Ectodermal cell (in vitro differentiated cells): Measurements from ENCODE around the gene MMP17.

ENCODE experiments used
- H3K27ac ChIP-seq: 2 replicates; pipeline ENCODE4 v1.7.0; 2013; ENCODE audit warnings: mild to moderate bottlenecking, low read depth, low read length; ENCODE audit not compliant: insufficient read depth, poor library complexity, severe bottlenecking
- H3K27me3 ChIP-seq: 2 replicates; pipeline ENCODE4 v1.7.0; 2013; ENCODE audit warnings: mild to moderate bottlenecking, low read length; ENCODE audit not compliant: insufficient read depth, control insufficient read depth, poor library complexity, severe bottlenecking
- H3K36me3 ChIP-seq: one replicate; pipeline ENCODE4 v1.7.0; 2013; ENCODE audit warnings: low read length; ENCODE audit not compliant: control insufficient read depth, insufficient read depth
- H3K4me1 ChIP-seq: one replicate; pipeline ENCODE4 v1.7.0; 2013; ENCODE audit warnings: low read length; ENCODE audit not compliant: control insufficient read depth, insufficient read depth
- H3K4me3 ChIP-seq: 2 replicates; pipeline ENCODE4 v1.7.0; 2013; ENCODE audit warnings: low read depth, low read length, control low read depth; ENCODE audit not compliant: insufficient read depth
- H3K9me3 ChIP-seq: 2 replicates; pipeline ENCODE4 v1.7.0; 2013; ENCODE audit warnings: mild to moderate bottlenecking, low read length, moderate library complexity; ENCODE audit not compliant: control insufficient read depth
- WGBS, 2 experiments: methylation state at CpG; one replicate each; pipeline ENCODE4 v1.1.7; 2013; ENCODE audit warnings: missing lambda C conversion rate in 2 of 2; 5-methylcytosine and 5-hydroxymethylcytosine counted together

The MMP17 gene

DNA sequence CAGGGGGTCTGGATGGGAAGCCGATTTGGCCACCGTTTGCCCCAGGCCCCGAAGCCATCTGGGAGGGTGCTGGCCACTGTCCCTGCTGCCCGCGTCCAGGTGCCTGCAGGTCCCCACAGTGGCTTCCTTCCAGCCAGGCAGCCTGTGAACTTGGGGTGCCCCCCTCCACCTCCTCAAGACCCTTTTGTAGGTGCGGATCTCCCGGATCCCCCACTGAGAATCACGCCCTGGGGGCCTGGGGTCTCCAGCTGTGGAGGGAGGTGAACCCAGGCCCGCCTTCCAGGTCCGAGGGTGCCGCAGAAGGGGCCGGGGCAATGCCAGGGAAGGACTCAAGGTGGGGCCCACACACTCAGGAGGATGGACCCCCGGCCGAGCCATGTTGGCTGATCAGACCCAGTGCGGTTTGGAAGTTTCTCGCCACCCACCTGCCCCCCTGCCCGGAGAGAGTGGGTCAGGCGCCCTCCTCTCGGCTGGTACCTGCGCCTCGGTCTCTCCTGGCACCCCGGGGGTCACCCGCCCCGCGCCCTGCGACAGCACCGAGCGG, 1.7 kb downstream of the MMP17 start:
- H3K4me1 ChIP-seq, result peaks cover 23% of the 10 kb centered on the region

DNA sequence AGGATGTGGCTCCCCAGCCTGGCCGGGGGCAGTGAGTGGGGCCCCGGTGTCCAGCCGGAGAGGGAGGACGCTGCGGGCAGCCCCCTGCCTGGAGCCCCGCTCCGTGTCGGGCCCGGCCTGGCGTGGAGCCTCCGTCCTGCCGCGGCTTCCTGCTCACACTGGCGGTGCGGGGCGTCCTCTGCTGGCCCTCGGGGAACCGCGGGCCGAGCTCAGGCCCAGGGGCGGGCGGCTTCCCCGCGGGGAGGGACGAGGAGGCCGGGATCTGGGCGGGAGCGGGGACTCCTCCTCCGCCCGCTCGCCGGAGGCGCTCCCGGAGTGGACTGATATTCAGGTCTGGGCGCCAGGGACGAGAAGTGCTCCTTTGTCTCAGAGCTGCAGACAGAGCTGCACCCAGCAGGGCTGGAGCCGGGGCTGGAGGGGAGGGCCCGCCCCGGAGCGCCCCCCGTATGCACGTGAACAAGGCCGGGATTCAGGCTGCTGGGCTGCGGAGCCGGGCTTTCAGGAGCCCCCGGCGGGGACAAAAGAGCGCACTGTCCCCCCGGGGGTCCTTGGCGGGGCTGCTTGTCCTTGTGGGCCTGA, 2.2 kb downstream of the MMP17 start:
- Histone ChIP-seq H3K27ac (peak overlapping the region; percentile 16), H3K27me3 (peaks cover 56% of the 10 kb centered on the region), H3K36me3 (no peaks in the 10 kb centered on the region), H3K4me3 (peak overlapping the region; percentile 50), H3K4me1 (peaks cover 23% of the 10 kb centered on the region), H3K9me3 (no peaks in the 10 kb centered on the region)
- 0% methylated on average over 50 of the region's 50 CpGs for WGBS, 2 experiments

More for the DNA sequence above, 1.7 kb downstream of the MMP17 start:
- 7 to 9% methylated on average over 28 of the region's 28 CpGs for WGBS, 2 experiments
- peaks cover 56% of the 10 kb centered on the region for H3K27me3 ChIP-seq
- H3K36me3 ChIP-seq, result no peaks in the 10 kb centered on the region
- H3K9me3 ChIP-seq, result no peaks in the 10 kb centered on the region
- peak overlapping the region; percentile 50 for H3K4me3 ChIP-seq
- H3K27ac ChIP-seq, result peak overlapping the region; percentile 16

DNA sequence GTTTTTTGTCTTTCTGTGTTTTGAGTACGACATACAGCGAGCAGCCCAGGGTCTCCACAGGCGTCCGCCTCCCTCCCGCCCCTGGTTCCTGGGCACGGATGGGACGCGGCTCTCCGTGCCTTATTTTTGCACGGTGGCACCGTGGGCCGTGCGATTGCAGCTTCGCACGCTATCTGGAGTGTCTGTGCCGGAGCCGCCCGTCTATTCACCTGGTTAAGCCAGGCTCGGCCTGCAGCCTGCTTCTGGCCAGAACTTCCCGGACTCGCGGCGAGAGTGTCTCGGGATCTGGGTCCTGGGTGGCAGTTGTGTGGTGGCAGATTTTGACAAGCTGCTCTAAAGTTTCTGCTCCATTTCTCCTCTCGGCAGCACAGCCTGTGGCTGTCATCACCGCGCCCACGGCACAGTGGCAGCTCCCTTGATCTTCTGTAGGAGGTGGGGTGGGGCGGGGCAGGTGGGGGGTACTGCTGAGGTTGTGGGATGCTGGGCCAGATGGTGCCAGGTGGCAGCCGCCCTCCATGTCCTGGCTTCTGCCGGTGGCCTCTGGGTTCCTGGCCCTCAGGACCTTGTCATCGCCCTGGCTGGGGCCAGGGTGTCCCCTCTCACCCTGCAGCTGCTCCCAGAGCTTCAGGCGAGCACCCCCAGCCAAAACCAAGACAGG, 2.9 kb downstream of the MMP17 start:
- H3K27ac ChIP-seq, result no peak overlapping the region
- 12 to 16% methylated on average over 33 of the region's 33 CpGs for WGBS, 2 experiments
- peaks cover 23% of the 10 kb centered on the region for H3K4me1 ChIP-seq
- H3K4me3 ChIP-seq, result peak overlapping the region; percentile 50
- no peaks in the 10 kb centered on the region for H3K36me3 ChIP-seq
- H3K27me3 ChIP-seq, result peaks cover 56% of the 10 kb centered on the region
- H3K9me3 ChIP-seq, result no peaks in the 10 kb centered on the region

DNA sequence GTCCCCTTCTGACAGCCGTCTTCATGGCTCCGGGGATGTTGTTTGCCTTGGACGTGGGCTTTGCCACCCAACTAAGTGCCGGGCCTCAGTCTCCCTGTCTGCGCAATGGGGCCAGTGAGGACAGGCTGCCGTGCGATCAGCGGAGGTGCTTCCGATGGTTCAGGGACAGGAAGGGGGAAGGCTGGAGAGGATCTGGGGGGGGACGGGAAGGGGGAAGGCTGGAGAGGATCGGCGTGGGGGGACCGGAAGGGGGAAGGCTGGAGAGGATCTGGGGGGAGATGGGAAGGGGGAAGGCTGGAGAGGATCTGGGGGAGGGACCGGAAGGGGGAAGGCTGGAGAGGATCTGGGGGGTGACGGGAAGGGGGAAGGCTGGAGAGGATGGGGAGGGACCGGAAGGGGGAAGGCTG, 3.4 kb downstream of the MMP17 start:
- H3K4me1 ChIP-seq, result peaks cover 23% of the 10 kb centered on the region
- no peaks in the 10 kb centered on the region for H3K36me3 ChIP-seq
- no peak overlapping the region for H3K4me3 ChIP-seq
- H3K9me3 ChIP-seq, result no peaks in the 10 kb centered on the region
- H3K27me3 ChIP-seq, result peaks cover 56% of the 10 kb centered on the region
- WGBS, 2 experiments, result 62 to 72% methylated on average over 10 to 14 of the region's 16 CpGs
- H3K27ac ChIP-seq, result no peak overlapping the region

DNA sequence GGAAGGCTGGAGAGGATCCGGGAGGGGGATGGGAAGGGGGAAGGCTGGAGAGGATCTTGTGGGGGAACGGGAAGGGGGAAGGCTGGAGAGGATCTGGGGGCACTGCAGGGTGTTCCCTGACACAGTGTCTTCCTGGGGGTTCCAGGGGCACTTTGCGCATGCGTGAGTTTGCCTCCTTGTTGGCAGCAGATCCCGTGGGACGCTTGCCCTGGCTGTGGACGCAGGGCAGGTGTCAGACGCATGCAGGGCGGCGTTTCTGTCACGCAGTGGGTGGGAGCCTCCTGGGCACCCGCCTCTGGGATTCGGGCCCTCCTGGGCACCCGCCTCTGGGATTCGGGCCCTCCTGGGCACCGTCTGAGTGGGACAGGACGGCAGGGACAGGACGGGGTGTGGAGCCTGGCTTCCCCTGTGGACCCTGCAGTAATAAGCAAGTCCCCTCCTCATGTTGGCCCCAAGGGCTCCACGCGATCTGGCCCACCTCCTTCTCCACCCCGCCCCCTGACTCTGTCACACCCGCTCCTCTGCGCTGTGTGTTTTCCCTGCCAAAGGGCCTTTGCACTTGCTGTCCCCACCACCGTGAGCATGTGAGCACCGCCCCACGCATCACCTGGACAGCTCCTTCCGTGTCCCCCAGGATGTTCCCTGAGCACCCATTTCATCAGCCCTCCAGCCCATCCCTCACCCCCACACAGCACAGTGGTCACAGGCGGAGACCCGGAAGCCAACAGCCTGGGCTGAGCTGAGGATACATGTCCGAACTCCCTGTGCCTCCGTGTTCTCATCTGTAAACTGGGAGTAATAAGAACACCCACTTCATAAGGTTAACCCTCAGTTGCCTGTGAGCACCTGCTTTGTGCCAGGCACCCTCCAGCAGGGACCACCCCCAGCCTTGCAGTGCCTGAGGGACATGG, 4.4 kb downstream of the MMP17 start:
- Histone ChIP-seq H3K27ac (no peak overlapping the region), H3K4me1 (peaks cover 23% of the 10 kb centered on the region), H3K36me3 (no peaks in the 10 kb centered on the region), H3K27me3 (peaks cover 48% of the 10 kb centered on the region), H3K9me3 (no peaks in the 10 kb centered on the region), H3K4me3 (no peak overlapping the region)
- 81 to 83% methylated on average over 31 of the region's 31 CpGs for WGBS, 2 experiments

DNA sequence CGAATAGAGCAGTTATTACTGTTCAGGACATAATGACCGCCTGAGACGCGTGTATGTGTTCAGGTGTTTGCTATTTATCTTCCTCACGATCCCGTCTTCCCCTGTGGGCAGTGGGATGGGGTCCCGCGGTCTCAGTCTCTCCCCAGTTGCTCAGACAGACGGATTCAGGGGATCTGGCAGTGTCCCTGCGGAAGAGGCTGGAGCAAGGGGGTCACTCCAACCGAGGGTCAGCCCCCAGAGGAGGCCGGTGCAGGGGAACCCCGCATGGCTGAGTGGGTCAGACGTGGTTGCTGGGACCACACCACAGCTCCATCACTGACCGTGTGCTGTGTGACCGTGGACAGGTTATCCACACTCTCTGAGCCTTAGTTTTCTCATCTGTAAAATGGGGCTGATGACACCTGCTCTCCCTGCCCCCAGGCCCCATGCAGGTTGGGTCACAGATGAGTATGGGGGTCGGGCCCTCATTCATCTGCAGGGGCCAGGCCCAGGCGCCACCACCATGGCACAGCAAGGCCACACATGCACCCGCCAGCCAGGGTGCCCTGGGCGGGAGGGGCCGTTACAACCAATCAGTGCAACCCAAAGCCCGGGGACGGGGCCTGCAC, 5.2 kb downstream of the MMP17 start:
- H3K27ac ChIP-seq, result no peak overlapping the region

DNA sequence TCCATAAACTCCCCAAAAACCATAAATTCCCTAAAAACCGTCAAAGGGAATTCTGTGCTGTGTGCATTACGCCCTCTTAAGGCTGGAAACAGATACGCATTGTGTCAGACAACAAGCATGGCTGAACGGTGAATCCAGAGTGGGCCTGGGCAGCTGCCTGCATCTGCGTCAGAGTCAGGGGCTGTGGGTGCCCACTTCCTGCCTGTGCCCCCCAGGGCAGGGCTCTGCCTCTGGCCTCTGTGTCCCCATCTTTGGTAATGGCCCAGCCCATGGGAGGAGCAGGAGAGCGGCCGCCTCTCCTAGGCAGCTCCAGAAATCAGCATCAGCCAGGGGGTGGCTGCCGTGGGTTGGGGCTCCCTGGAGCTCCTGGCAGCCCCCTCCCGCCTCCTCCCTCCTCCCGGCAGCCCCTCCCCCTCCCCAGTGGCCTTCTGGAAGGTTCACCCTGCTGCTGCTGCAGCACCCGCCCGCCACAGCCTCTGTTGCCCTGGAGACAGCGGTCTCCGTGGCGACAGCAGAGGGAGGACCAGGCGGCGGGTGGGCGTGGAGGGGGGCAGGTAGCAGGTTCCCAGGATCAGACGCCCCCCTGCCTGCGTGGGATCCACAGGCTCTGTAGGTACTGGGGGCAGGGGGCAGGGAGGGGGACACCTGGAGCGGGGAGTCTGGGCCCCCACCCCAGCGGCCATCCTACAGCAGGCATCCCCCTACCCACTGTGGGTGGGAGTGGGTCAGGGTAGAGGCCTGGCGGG, 5.9 kb downstream of the MMP17 start:
- Histone ChIP-seq H3K27ac (no peak overlapping the region), H3K27me3 (peaks cover 34% of the 10 kb centered on the region), H3K4me1 (peaks cover 23% of the 10 kb centered on the region), H3K9me3 (no peaks in the 10 kb centered on the region), H3K36me3 (no peaks in the 10 kb centered on the region), H3K4me3 (no peak overlapping the region)
- WGBS, 2 experiments, result 70 to 71% methylated on average over 23 of the region's 23 CpGs

More for the DNA sequence above, 5.2 kb downstream of the MMP17 start:
- H3K9me3 ChIP-seq, result no peaks in the 10 kb centered on the region
- 91 to 92% methylated on average over 23 of the region's 23 CpGs for WGBS, 2 experiments
- H3K36me3 ChIP-seq, result no peaks in the 10 kb centered on the region
- peaks cover 41% of the 10 kb centered on the region for H3K27me3 ChIP-seq
- H3K4me3 ChIP-seq, result no peak overlapping the region
- peaks cover 23% of the 10 kb centered on the region for H3K4me1 ChIP-seq

DNA sequence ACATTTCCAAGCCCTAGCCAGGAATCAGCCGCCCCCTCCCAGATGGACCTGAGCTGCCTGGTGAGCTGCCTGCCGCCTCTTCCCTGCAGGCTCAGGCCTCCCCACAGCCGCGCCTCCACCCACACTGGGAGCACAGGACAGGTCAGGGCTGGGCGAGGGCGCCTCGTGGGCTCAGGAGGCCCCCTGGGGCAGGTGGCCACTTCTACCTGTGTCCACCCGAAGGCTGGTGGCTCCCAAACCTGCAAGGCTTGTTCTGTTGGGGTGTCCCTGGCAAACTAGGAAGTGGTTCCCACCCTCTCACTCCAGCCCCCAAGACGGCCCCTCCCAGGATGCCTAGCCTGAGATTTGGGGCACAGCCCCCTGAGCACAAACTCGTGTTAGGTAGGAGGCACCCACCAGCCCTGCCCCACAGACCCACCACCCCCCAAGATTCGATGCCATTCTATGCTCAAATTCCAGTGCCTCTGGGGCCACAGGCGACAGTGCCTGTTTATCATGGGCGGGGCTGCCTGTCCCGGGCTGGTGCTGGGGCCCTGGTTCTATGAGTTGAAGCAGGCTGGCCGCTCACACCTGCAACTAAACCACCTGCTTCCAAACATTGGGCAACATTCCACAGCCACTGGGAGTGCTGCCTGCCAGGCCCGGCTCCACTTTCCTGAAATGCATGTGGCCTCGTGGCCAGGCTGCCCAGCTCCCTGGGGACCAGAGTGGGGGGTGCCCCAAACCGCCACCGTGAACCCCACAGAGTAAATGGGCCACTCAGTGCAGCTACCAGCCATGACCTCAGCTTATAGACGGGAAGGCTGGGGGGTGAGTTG, 6.8 kb downstream of the MMP17 start:
- Histone ChIP-seq H3K4me1 (peaks cover 14% of the 10 kb centered on the region), H3K27me3 (peaks cover 25% of the 10 kb centered on the region), H3K27ac (no peak overlapping the region), H3K9me3 (no peaks in the 10 kb centered on the region), H3K4me3 (no peak overlapping the region), H3K36me3 (no peaks in the 10 kb centered on the region)
- 90 to 91% methylated on average over 20 of the region's 20 CpGs for WGBS, 2 experiments
